ENCODE measurements around the gene ALPK1.

The ALPK1 gene

GRCh38 chr4:112327965-112328733 is 31.0 kb downstream of the ALPK1 start:
- peak in 2 of 51 donors; percentile 10 to 30 for DNase-seq

- DNase-seq, result no peak
These were observed 31.6 kb downstream of the ALPK1 start for GRCh38 chr4:112328734-112329130.

GRCh38 chr4:112329672-112330375 is 32.7 kb downstream of the ALPK1 start:
- DNase-seq, result no peak

GRCh38 chr4:112330921-112331320 is 33.8 kb downstream of the ALPK1 start:
- no peak for DNase-seq

GRCh38 chr4:112332398-112332797 is 35.2 kb downstream of the ALPK1 start:
- DNase-seq, result no peak

GRCh38 chr4:112340023-112340422 is 42.9 kb downstream of the ALPK1 start:
- no peak for DNase-seq

GRCh38 chr4:112341033-112341432 is 43.9 kb downstream of the ALPK1 start:
- DNase-seq, result no peak

GRCh38 chr4:112343330-112344080 is 46.3 kb downstream of the ALPK1 start:
- DNase-seq, result no peak

- peak in 35 of 51 donors; percentile 3 to 68 (median 27) for DNase-seq
These were observed 51.5 kb downstream of the ALPK1 start for GRCh38 chr4:112348488-112349158.

GRCh38 chr4:112352736-112353135 is 55.6 kb downstream of the ALPK1 start:
- DNase-seq, result no peak

- no peak for DNase-seq
These were observed 58.5 kb downstream of the ALPK1 start for GRCh38 chr4:112355662-112356061.

- DNase-seq, result no peak
These were observed 60.3 kb downstream of the ALPK1 start for GRCh38 chr4:112357453-112357852.

- DNase-seq, result no peak
These were observed 60.7 kb downstream of the ALPK1 start for GRCh38 chr4:112357897-112358296.

- DNase-seq, result no peak
These were observed 61.2 kb downstream of the ALPK1 start for GRCh38 chr4:112358415-112358814.

GRCh38 chr4:112358952-112359749 is 62.0 kb downstream of the ALPK1 start:
- no peak for DNase-seq

- no peak for DNase-seq
These were observed 64.1 kb downstream of the ALPK1 start for GRCh38 chr4:112361181-112361791.

- DNase-seq, result no peak
These were observed 73.3 kb downstream of the ALPK1 start for GRCh38 chr4:112370466-112370865.

GRCh38 chr4:112371361-112371760 is 74.2 kb downstream of the ALPK1 start:
- no peak for DNase-seq

GRCh38 chr4:112374850-112375249 is 77.7 kb downstream of the ALPK1 start:
- DNase-seq, result no peak

- no peak for DNase-seq
These were observed 80.0 kb downstream of the ALPK1 start for GRCh38 chr4:112377171-112377570.

Data from hypothalamus (tissue), 51 donors.